IMR-90 (cell line): Measurements from ENCODE around the gene CERS6.

Source experiments
- RAD21 ChIP-seq: IDR thresholded peaks from 2 replicates; pipeline ENCODE4 v1.6.1; 2012; ENCODE audit warnings: low read length, improper control_type of control experiment
- SMC3 ChIP-seq: fragments of 150-350 bp; IDR thresholded peaks from 2 replicates; pipeline ENCODE4 v1.6.1; 2016; ENCODE audit warnings: low read depth, mild to moderate bottlenecking, antibody characterized with exemption, low read length, moderate library complexity
- TF ChIP-seq, protein P1 (sequence below): conservative IDR thresholded peaks from 2 replicates; pipeline ENCODE4 v1.5.1; 2012; ENCODE audit warnings: mild to moderate bottlenecking, low read depth, low read length, improper control_type of control experiment

DNA sequence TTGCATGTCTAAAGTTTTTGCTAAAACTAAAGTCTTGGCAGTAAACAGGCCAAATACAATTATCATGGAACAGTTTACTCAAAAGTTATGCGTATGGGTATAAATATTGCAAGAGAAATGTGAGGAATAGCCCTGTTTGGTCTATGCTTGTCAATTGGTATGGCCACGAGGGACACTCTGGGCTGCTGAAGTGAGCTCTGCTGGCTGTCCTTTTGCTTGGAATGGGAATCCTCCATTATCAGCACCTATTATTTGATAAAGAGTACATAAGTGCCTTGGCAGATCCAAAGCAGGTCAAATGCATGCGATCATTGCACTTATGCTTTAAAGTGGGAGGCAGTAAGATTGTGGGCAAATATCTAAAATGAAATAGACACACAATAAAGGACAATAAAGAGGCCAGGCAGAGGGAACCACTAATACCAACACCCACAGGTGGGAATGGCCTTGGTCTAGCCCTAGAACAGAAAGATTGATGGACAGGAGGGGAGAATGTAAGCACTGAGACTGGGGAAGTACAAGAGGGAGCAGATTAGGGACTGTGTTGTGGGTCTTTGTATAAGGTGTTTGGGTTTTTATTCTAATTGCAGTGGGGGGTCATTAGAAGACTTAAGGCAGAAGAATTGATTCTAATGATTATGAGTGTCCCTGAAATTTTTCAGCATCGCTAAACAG lies 286.3 kb downstream of the CERS6 start:
- TF ChIP-seq, protein P1, sequence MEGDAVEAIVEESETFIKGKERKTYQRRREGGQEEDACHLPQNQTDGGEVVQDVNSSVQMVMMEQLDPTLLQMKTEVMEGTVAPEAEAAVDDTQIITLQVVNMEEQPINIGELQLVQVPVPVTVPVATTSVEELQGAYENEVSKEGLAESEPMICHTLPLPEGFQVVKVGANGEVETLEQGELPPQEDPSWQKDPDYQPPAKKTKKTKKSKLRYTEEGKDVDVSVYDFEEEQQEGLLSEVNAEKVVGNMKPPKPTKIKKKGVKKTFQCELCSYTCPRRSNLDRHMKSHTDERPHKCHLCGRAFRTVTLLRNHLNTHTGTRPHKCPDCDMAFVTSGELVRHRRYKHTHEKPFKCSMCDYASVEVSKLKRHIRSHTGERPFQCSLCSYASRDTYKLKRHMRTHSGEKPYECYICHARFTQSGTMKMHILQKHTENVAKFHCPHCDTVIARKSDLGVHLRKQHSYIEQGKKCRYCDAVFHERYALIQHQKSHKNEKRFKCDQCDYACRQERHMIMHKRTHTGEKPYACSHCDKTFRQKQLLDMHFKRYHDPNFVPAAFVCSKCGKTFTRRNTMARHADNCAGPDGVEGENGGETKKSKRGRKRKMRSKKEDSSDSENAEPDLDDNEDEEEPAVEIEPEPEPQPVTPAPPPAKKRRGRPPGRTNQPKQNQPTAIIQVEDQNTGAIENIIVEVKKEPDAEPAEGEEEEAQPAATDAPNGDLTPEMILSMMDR = no peak
- no peak for TF ChIP-seq SMC3
- TF ChIP-seq RAD21 = no peak
